K562 (cell line): Measurements from ENCODE around the gene LRRC75A. TPM values are rescaled to one million over a fixed set of nuclear protein-coding genes. Genes with fewer than 3 reads are reported as not detected.

Experiments used
- ATAC-seq: fragments of 200-7000 bp; cut with Tn5 transposase; 3 replicates; pipeline ENCODE4 v1.9.1; 2020; ENCODE audit warnings: moderate library complexity
- BruUV-seq: library from RNA; stranded (reverse); fragments of 400-500 nt; replicated peaks from 2 replicates; lab custom pipeline; 2021; lab: Mats Ljungman, UMichigan
- CTCF ChIA-PET: fragments of 300-600 bp; formaldehyde crosslinking; extraction: SDS; loops from one replicate; lab custom pipeline; 2021; ENCODE audit warnings: low intra/inter-chr PET ratio; lab: Yijun Ruan, JAX
- POLR2A ChIA-PET: fragments of 300-600, 350-650 bp; sonication (Branson Sonifier 250); formaldehyde crosslinking; extraction: SDS; loops from one replicate; lab custom pipeline; 2021; ENCODE audit warnings: antibody characterized with exemption, inconsistent platforms; lab: Yijun Ruan, JAX
- DNase-seq, 4 experiments: peaks; one replicate each; pipeline versions ENCODE4 v3.0.0 to v3.0.0-alpha.2; 2011 to 2018; ENCODE audit warnings: low spot score in 3 of 4, mixed read lengths in 3 of 4; ENCODE audit errors: extremely low read depth in 1 of 4
- FAIRE-seq: peaks from 2 replicates; lab custom pipeline; 2011; peaks lifted over from hg19 to GRCh38; lab: Jason Lieb, UNC
- H2AFZ ChIP-seq: 2 replicates; pipeline ENCODE4 v1.6.0; 2011; ENCODE audit warnings: low read depth, low read length, control low read depth, inconsistent platforms
- H3K27ac ChIP-seq: fragments of 200-600 bp; 3 replicates; pipeline ENCODE4 v1.8.0; 2011; ENCODE audit warnings: low read depth, mild to moderate bottlenecking, control low read depth, inconsistent platforms, low read length, moderate library complexity, mixed read lengths; ENCODE audit errors: extremely low read depth
- H3K27me3 ChIP-seq, 2 experiments: fragments of 300-600 bp in 1 of 2; 2 replicates in 1 of 2; 3 replicates in 1 of 2; pipeline versions ENCODE4 v1.6.0 to v1.8.0; 2011; ENCODE audit warnings: inconsistent platforms in 2 of 2, low read length in 2 of 2, mild to moderate bottlenecking in 1 of 2, mixed read lengths in 1 of 2, moderate library complexity in 1 of 2; ENCODE audit not compliant: control insufficient read depth in 2 of 2, insufficient read depth in 2 of 2
- H3K36me3 ChIP-seq: fragments of 300-600 bp; 3 replicates; pipeline ENCODE4 v1.8.0; 2011; ENCODE audit warnings: mild to moderate bottlenecking, low read length, inconsistent platforms; ENCODE audit not compliant: control insufficient read depth, insufficient read depth
- H3K4me1 ChIP-seq, 2 experiments: fragments of 200-600 bp in 1 of 2; replicated peaks in 1 of 2; 2 replicates in 1 of 2; 3 replicates in 1 of 2; pipeline versions ENCODE4 v1.5.1 to v1.8.0; 2011; ENCODE audit warnings: inconsistent platforms in 2 of 2, low read length in 2 of 2, mild to moderate bottlenecking in 1 of 2, mixed read lengths in 1 of 2, moderate library complexity in 1 of 2; ENCODE audit not compliant: control insufficient read depth in 2 of 2, insufficient read depth in 2 of 2
- H3K4me2 ChIP-seq: 2 replicates; pipeline ENCODE4 v1.6.1; 2011; ENCODE audit warnings: low read length, control low read depth, inconsistent platforms, mixed read lengths; ENCODE audit not compliant: insufficient read depth
- H3K4me3 ChIP-seq: fragments of 200-600 bp; sonication (generic), shearing (Covaris generic); 2 replicates; pipeline ENCODE4 v1.5.1; 2016; ENCODE audit warnings: control low read depth, inconsistent platforms
- H3K79me2 ChIP-seq: fragments of 200-600 bp; 3 replicates; pipeline ENCODE4 v1.8.0; 2011; ENCODE audit warnings: low read length, inconsistent platforms; ENCODE audit not compliant: control insufficient read depth, insufficient read depth
- H3K9ac ChIP-seq, 2 experiments: 2 replicates each; pipeline versions ENCODE4 v1.6.0 to v1.6.1; 2011; ENCODE audit warnings: low read depth in 2 of 2, low read length in 2 of 2, control low read depth in 1 of 2, inconsistent platforms in 1 of 2, mild to moderate bottlenecking in 1 of 2, mixed read lengths in 1 of 2; ENCODE audit not compliant: insufficient read depth in 1 of 2
- H3K9me1 ChIP-seq: one replicate; pipeline ENCODE4 v1.6.0; 2011; ENCODE audit warnings: inconsistent platforms, mild to moderate bottlenecking, low read length, moderate library complexity; ENCODE audit not compliant: control insufficient read depth, insufficient read depth
- H3K9me3 ChIP-seq: replicated peaks from 2 replicates; pipeline ENCODE4 v1.5.1; 2011; ENCODE audit warnings: low read depth, low read length, inconsistent platforms; ENCODE audit not compliant: control insufficient read depth, insufficient read depth
- H4K20me1 ChIP-seq: replicated peaks from 2 replicates; pipeline ENCODE4 v1.6.1; 2011; ENCODE audit warnings: low read length, inconsistent platforms, mixed read lengths; ENCODE audit not compliant: control insufficient read depth, insufficient read depth
- C11orf30 ChIP-seq: fragments of 450-650 bp; IDR thresholded peaks from 2 replicates; pipeline ENCODE4 v1.6.1; 2016; ENCODE audit warnings: low read depth, mild to moderate bottlenecking
- EP400 ChIP-seq: fragments of 450-650 bp; IDR thresholded peaks from 2 replicates; pipeline ENCODE4 v1.6.1; 2017; ENCODE audit warnings: antibody characterized with exemption, mild to moderate bottlenecking, moderate library complexity
- HOXB6 ChIP-seq: fragments of 250-450 bp; sonication (Bioruptor Pico); IDR thresholded peaks from 2 replicates; pipeline ENCODE4 v1.5.1; 2022; ENCODE audit warnings: mild to moderate bottlenecking, borderline replicate concordance
- POLR2G ChIP-seq: fragments of 200-400 bp; formaldehyde crosslinking; IDR thresholded peaks from 2 replicates; pipeline ENCODE4 v1.6.1; 2017; ENCODE audit warnings: low read depth, mild to moderate bottlenecking, antibody characterized with exemption, low read length, moderate library complexity
- RBFOX2 ChIP-seq: fragments of 200-400 bp; formaldehyde crosslinking; IDR thresholded peaks from 2 replicates; pipeline ENCODE4 v1.6.1; 2017; ENCODE audit warnings: low read depth, mild to moderate bottlenecking, low read length, moderate library complexity
- RFX7 ChIP-seq: fragments of 250-450 bp; sonication (Bioruptor Pico); IDR thresholded peaks from 2 replicates; pipeline ENCODE4 v1.5.1; 2021; ENCODE audit warnings: mild to moderate bottlenecking
- SMARCA4 ChIP-seq: fragments of 450-650 bp; IDR thresholded peaks from 2 replicates; pipeline ENCODE4 v1.6.1; 2016
- WGBS: fragments of 100-300 bp; shearing (Covaris generic); methylation state at CpG from one replicate; pipeline ENCODE4 v1.1.6; 2016; ENCODE audit warnings: low coverage, mixed read lengths; ENCODE audit not compliant: insufficient coverage; ENCODE audit errors: missing lambda C conversion rate; 5-methylcytosine and 5-hydroxymethylcytosine counted together
- in situ Hi-C: fragments of 300-500 bp; cut with MboI; formaldehyde crosslinking; loops from 4 replicates; pipeline ENCODE4 v1.15.0; 2018; ENCODE audit warnings: inconsistent platforms, mixed read lengths
- intact Hi-C: fragments of 100-400 bp; cut with micrococcal nuclease; formaldehyde crosslinking; loops from 2 replicates; pipeline ENCODE4 v1.14.2; 2022
- polyA plus RNA-seq, 8 experiments: library from polyadenylated mRNA; depleted of rRNA in 4 of 8; stranded (reverse) in 5 of 8; unstranded in 3 of 8; fragments of >200 nt; fragmentation: Nextera tagmentation in 2 of 8; fragmentation: Illumina TruSeq in 1 of 8; extraction: Ambion mirVana in 2 of 8; extraction: Trizol in 1 of 8; gene quantifications; 2 replicates each; pipeline versions ENCODE4 v1.2.1 to v1.2.3, GENCODE V29; 2011 to 2014; ENCODE audit warnings: inconsistent platforms in 1 of 8, missing spikeins in 1 of 8
- total RNA-seq, 7 experiments: library from RNA; depleted of rRNA in 6 of 7; stranded (reverse); fragments of >200 nt in 6 of 7; fragmentation: Illumina TruSeq in 2 of 7; extraction: Trizol in 2 of 7; gene quantifications; 2 replicates each; pipeline versions ENCODE4 v1.2.1 to v1.2.3, GENCODE V29; 2011 to 2021; ENCODE audit warnings: low replicate concordance in 1 of 7
- TF ChIP-seq, protein P1 (sequence below): sonication (generic); formaldehyde crosslinking; IDR thresholded peaks from 2 replicates; pipeline ENCODE4 v1.8.1; 2023; ENCODE audit warnings: mild to moderate bottlenecking, missing genetic modification reagents
- TF ChIP-seq, protein P2 (sequence below): fragments of 450-650 bp; IDR thresholded peaks from 2 replicates; pipeline ENCODE4 v1.6.1; 2018; ENCODE audit warnings: mild to moderate bottlenecking, low read depth; ENCODE audit not compliant: partially characterized antibody
- TF ChIP-seq, protein P3 (sequence below): fragments of 250-450 bp; sonication (Bioruptor Pico); IDR thresholded peaks from 2 replicates; pipeline ENCODE4 v1.5.0; 2021; ENCODE audit warnings: mild to moderate bottlenecking, borderline replicate concordance

Gene LRRC75A
- total and polyA plus RNA-seq, 9 of the 15 experiments (the other 6 are each of a cell fraction or from before 2014, with no cell fraction given): 0.04 to 0.34 (median 0.08) TPM; not detected in 5

DNA sequence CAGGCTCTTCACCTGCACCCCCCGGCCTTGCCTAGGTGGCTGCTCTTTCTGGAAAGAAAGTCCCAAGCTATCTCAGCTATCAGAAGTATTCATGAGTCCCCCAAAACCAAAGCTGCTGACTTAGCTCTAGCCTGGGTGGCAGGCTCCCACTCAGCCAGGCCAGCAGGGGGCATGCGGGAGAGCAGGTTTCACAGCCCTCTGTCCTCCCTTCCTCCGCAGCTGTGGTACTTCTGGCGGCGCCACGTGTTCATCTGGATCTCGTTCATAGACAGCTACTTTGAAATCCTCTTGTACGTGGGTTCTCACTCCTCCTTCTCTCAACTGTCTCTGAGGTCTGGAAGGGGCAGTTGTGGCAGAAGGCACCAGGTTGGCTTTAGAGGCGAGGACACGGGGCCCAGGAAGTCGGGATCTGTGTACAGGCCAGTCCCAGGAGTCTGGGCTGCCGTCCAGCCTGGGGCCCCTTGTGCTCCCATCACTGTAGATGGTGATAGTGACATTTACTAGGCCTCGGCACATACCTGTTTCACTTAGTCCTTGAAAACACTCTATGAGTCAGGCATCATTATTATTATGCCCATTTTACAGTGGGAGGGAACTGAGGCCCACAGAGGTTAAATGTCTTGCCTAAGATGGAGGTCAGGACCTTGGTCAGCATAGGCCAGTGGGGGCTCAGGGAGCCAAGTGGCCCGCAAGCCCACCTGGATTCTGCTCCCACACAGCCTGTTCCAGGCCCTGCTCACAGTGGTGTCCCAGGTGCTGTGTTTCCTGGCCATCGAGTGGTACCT lies 63.7 kb downstream of the LRRC75A start:
- Histone ChIP-seq H3K9ac (peak overlapping the region in 1 of 2 experiments; percentile 36; a peak in 2 of 4 replicates), H3K27ac (peak overlapping the region; percentile 23; the same call in 2 of the 3 replicates), H3K4me2 (no peak overlapping the region), H2AFZ (peak overlapping the region; percentile 71), H3K27me3 (no peaks in the 10 kb centered on the region), H3K9me3 (no peaks in the 10 kb centered on the region), H3K4me3 (no peak overlapping the region), H3K4me1 (peaks cover 3 to 6% of the 10 kb centered on the region in 2 experiments; a peak in 3 of 5 replicates), H3K36me3 (peaks cover 54% of the 10 kb centered on the region; the same call in 2 of the 3 replicates), H4K20me1 (no peaks in the 10 kb centered on the region), H3K9me1 (no peaks in the 10 kb centered on the region), H3K79me2 (no peaks in the 10 kb centered on the region; the same call in 2 of the 3 replicates)
- ATAC-seq: peak; percentile 95
- intact Hi-C loops (no loop called here), in situ Hi-C loops (no loop called here)
- peak; percentile 66 to 74 (median 69) for DNase-seq
- ChIA-PET CTCF (no interaction called here), POLR2A (interaction anchor here (0.6 to 2.3 kb wide), 5 partner anchors 9 to 1078 kb away, joined by 3 to 26 read pairs (median 4); partner anchors contain the start of gene TRPV2)
- no TSS peak for BruUV-seq
- peak; percentile 86 for FAIRE-seq
- 47% methylated on average over 12 of the region's 15 CpGs for WGBS
- TF ChIP-seq, protein P1, sequence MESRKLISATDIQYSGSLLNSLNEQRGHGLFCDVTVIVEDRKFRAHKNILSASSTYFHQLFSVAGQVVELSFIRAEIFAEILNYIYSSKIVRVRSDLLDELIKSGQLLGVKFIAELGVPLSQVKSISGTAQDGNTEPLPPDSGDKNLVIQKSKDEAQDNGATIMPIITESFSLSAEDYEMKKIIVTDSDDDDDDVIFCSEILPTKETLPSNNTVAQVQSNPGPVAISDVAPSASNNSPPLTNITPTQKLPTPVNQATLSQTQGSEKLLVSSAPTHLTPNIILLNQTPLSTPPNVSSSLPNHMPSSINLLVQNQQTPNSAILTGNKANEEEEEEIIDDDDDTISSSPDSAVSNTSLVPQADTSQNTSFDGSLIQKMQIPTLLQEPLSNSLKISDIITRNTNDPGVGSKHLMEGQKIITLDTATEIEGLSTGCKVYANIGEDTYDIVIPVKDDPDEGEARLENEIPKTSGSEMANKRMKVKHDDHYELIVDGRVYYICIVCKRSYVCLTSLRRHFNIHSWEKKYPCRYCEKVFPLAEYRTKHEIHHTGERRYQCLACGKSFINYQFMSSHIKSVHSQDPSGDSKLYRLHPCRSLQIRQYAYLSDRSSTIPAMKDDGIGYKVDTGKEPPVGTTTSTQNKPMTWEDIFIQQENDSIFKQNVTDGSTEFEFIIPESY (CRISPR knock-in tag): 0 out of 2 replicates have a peak, but pooled peaks have one; percentile 27
- TF ChIP-seq, protein P2, sequence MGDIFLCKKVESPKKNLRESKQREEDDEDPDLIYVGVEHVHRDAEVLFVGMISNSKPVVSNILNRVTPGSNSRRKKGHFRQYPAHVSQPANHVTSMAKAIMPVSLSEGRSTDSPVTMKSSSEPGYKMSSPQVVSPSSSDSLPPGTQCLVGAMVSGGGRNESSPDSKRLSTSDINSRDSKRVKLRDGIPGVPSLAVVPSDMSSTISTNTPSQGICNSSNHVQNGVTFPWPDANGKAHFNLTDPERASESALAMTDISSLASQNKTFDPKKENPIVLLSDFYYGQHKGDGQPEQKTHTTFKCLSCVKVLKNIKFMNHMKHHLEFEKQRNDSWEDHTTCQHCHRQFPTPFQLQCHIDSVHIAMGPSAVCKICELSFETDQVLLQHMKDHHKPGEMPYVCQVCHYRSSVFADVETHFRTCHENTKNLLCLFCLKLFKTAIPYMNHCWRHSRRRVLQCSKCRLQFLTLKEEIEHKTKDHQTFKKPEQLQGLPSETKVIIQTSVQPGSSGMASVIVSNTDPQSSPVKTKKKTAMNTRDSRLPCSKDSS: no peak
- TF ChIP-seq SMARCA4: no peak
- peak; percentile 24; the same call in 1 of the 2 replicates for TF ChIP-seq RBFOX2
- TF ChIP-seq HOXB6 (CRISPR knock-in tag): no peak
- TF ChIP-seq, protein P3, sequence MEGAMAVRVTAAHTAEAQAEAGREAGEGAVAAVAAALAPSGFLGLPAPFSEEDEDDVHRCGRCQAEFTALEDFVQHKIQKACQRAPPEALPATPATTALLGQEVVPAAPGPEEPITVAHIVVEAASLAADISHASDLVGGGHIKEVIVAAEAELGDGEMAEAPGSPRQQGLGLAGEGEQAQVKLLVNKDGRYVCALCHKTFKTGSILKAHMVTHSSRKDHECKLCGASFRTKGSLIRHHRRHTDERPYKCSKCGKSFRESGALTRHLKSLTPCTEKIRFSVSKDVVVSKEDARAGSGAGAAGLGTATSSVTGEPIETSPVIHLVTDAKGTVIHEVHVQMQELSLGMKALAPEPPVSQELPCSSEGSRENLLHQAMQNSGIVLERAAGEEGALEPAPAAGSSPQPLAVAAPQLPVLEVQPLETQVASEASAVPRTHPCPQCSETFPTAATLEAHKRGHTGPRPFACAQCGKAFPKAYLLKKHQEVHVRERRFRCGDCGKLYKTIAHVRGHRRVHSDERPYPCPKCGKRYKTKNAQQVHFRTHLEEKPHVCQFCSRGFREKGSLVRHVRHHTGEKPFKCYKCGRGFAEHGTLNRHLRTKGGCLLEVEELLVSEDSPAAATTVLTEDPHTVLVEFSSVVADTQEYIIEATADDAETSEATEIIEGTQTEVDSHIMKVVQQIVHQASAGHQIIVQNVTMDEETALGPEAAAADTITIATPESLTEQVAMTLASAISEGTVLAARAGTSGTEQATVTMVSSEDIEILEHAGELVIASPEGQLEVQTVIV: no peak
- TF ChIP-seq POLR2G: peak; percentile 27; the same call in 1 of the 2 replicates
- peak; percentile 67; the same call in 1 of the 2 replicates for TF ChIP-seq EP400
- TF ChIP-seq C11orf30: peak; percentile 54
- no peak for TF ChIP-seq RFX7 (CRISPR knock-in tag)
